DOHH2 (cell line): Measurements from ENCODE around the gene TRAPPC5.

Experiments used
- H3F3A ChIP-seq: fragments of 200-600 bp; sonication (generic), shearing (Covaris generic); 2 replicates; pipeline ENCODE4 v1.6.0; 2016; ENCODE audit warnings: antibody characterized with exemption, mild to moderate bottlenecking; ENCODE audit not compliant: control insufficient read depth, insufficient read depth
- H3K27ac ChIP-seq: fragments of 200-600 bp; sonication (generic); 2 replicates; pipeline ENCODE4 v1.5.1; 2014; ENCODE audit warnings: low read depth, mild to moderate bottlenecking, low read length, moderate library complexity
- H3K27me3 ChIP-seq: fragments of 200-600 bp; sonication (generic); 2 replicates; pipeline ENCODE4 v1.6.1; 2014; ENCODE audit warnings: mild to moderate bottlenecking, low read length, mixed read lengths; ENCODE audit not compliant: control insufficient read depth
- H3K36me3 ChIP-seq: fragments of 200-600 bp; sonication (generic); 2 replicates; pipeline ENCODE4 v1.6.1; 2014; ENCODE audit warnings: mild to moderate bottlenecking, low read length, moderate library complexity, mixed read lengths; ENCODE audit not compliant: control insufficient read depth
- H3K4me1 ChIP-seq: fragments of 200-600 bp; sonication (generic); 2 replicates; pipeline ENCODE4 v1.6.1; 2014; ENCODE audit warnings: mild to moderate bottlenecking, low read length, mixed read lengths; ENCODE audit not compliant: control insufficient read depth
- H3K4me2 ChIP-seq: fragments of 200-600 bp; sonication (generic); 2 replicates; pipeline ENCODE4 v1.6.0; 2014; ENCODE audit warnings: mild to moderate bottlenecking, low read length, moderate library complexity
- H3K4me3 ChIP-seq: fragments of 200-600 bp; sonication (generic); 2 replicates; pipeline ENCODE4 v1.5.1; 2014; ENCODE audit warnings: mild to moderate bottlenecking, low read length, mixed read lengths
- H3K79me2 ChIP-seq: fragments of 200-600 bp; sonication (generic); 2 replicates; pipeline ENCODE4 v1.6.1; 2014; ENCODE audit warnings: mild to moderate bottlenecking, low read length, mixed read lengths; ENCODE audit not compliant: control insufficient read depth
- H3K9me2 ChIP-seq: fragments of 200-600 bp; sonication (generic); replicated peaks from 2 replicates; pipeline ENCODE4 v1.6.1; 2014; ENCODE audit warnings: mild to moderate bottlenecking, low read length, mixed read lengths; ENCODE audit not compliant: control insufficient read depth
- H3K9me3 ChIP-seq: fragments of 200-600 bp; sonication (generic); 2 replicates; pipeline ENCODE4 v1.6.1; 2014; ENCODE audit warnings: antibody characterized with exemption, low read length, mixed read lengths; ENCODE audit not compliant: control insufficient read depth, insufficient read depth
- H4K20me1 ChIP-seq: fragments of 200-600 bp; sonication (generic); 2 replicates; pipeline ENCODE4 v1.6.0; 2014; ENCODE audit warnings: low read depth, mild to moderate bottlenecking, antibody characterized with exemption, low read length, moderate library complexity; ENCODE audit not compliant: control insufficient read depth, insufficient read depth
- EZH2phosphoT487 ChIP-seq: fragments of 200-600 bp; sonication (generic); IDR thresholded peaks from 2 replicates; pipeline ENCODE4 v1.6.1; 2017; ENCODE audit warnings: borderline replicate concordance, mild to moderate bottlenecking, antibody characterized with exemption, low read length, moderate library complexity, mixed read lengths
- TF ChIP-seq, protein P1 (sequence below): fragments of 200-600 bp; sonication (generic); IDR thresholded peaks from one replicate; pipeline ENCODE4 v1.5.1; 2014; ENCODE audit warnings: antibody characterized with exemption, mild to moderate bottlenecking, low read depth, low read length; ENCODE audit not compliant: poor library complexity, severe bottlenecking

The TRAPPC5 gene

DNA sequence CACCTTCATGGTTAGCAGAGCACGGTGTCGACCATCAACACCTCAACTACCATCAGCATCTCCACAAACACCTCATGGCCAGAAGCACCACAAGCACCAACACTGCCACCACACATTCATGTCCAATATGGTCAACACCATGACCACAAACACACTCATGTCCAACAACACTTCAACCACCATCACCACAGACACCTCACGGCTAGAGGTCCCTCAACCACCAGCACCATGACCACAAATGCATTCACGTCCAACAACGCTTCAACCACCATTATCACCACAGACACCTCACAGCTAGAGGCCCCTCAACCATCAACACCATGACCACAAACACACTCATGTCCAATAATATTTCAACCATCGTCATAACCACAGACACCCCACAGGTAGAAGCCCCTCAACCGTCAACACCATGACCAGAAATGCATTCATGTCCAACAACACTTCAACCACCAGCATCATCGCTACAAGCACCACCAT is 10.2 kb downstream of the TRAPPC5 start:
- Histone ChIP-seq H3K9me2 (no peaks in the 10 kb centered on the region), H3K4me1 (no peaks in the 10 kb centered on the region; the same call in 1 of the 2 replicates), H3K4me3 (no peak overlapping the region), H3K27ac (no peak overlapping the region), H3F3A (no peaks in the 10 kb centered on the region), H3K79me2 (no peaks in the 10 kb centered on the region), H3K9me3 (no peaks in the 10 kb centered on the region), H3K4me2 (no peak overlapping the region), H3K27me3 (peaks cover 12% of the 10 kb centered on the region), H3K36me3 (no peaks in the 10 kb centered on the region), H4K20me1 (no peaks in the 10 kb centered on the region)
- TF ChIP-seq, protein P1, sequence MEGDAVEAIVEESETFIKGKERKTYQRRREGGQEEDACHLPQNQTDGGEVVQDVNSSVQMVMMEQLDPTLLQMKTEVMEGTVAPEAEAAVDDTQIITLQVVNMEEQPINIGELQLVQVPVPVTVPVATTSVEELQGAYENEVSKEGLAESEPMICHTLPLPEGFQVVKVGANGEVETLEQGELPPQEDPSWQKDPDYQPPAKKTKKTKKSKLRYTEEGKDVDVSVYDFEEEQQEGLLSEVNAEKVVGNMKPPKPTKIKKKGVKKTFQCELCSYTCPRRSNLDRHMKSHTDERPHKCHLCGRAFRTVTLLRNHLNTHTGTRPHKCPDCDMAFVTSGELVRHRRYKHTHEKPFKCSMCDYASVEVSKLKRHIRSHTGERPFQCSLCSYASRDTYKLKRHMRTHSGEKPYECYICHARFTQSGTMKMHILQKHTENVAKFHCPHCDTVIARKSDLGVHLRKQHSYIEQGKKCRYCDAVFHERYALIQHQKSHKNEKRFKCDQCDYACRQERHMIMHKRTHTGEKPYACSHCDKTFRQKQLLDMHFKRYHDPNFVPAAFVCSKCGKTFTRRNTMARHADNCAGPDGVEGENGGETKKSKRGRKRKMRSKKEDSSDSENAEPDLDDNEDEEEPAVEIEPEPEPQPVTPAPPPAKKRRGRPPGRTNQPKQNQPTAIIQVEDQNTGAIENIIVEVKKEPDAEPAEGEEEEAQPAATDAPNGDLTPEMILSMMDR = no peak
- TF ChIP-seq EZH2phosphoT487 = no peak

DNA sequence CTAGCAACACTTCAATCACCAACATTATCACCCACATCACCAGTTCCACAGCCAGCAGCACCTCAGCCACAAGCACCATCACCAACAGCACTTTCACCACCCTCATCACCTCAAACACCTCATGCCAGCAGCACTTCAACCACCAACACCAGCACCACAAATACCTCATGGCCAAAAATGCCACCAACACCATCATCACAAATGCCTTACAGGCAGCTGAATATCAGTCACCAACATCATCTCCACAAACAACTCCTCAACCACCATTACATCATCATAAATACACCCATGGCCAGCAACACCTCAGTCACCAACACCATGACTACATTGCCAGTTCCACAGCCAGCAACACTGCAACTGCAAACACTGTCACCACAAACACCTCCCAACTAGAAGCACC is 10.9 kb downstream of the TRAPPC5 start:
- Histone ChIP-seq H3K36me3 (no peaks in the 10 kb centered on the region), H4K20me1 (no peaks in the 10 kb centered on the region), H3K27ac (no peak overlapping the region), H3K9me2 (no peaks in the 10 kb centered on the region), H3K79me2 (no peaks in the 10 kb centered on the region), H3K4me1 (no peaks in the 10 kb centered on the region; the same call in 1 of the 2 replicates), H3K4me3 (no peak overlapping the region), H3K4me2 (no peak overlapping the region), H3K27me3 (peaks cover 13% of the 10 kb centered on the region), H3F3A (no peaks in the 10 kb centered on the region), H3K9me3 (no peaks in the 10 kb centered on the region)
- TF ChIP-seq, protein P1 = no peak

DNA sequence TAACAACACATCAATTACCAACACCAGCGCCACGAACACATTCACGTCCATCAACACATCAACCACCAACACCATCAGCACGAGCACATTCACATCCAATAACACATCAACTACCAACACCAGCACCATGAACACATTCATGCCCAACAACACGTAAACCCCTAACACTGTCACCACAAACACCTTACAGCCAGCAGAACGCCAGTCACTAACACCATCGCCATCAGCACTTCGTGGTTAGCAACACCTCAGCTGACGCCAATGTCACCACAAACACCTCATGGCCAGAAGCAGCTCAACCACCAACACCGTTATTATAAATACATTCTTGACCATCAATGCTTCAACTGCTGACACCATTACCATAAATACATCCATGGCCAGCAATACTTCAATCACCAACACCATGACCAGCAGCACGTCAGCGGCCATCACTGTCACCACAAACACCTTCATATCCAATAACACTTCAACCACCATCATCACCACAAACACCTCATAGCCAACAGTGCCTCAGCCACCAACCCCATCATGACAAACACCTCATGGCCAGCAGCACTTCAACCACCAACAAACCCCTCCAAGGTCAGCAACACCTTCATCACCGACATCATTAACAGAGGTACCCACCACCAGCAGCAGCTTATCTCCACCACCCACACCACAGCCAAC is 11.9 kb downstream of the TRAPPC5 start:
- no peaks in the 10 kb centered on the region for H3K79me2 ChIP-seq
- H3K4me1 ChIP-seq = no peaks in the 10 kb centered on the region; the same call in 1 of the 2 replicates
- no peak overlapping the region for H3K27ac ChIP-seq
- H3K9me3 ChIP-seq = no peaks in the 10 kb centered on the region
- no peaks in the 10 kb centered on the region for H3K9me2 ChIP-seq
- H3K27me3 ChIP-seq = peaks cover 24% of the 10 kb centered on the region
- H3K4me2 ChIP-seq = no peak overlapping the region
- TF ChIP-seq, protein P1 = no peak
- TF ChIP-seq EZH2phosphoT487 = no peak
- H3F3A ChIP-seq = no peaks in the 10 kb centered on the region
- H3K4me3 ChIP-seq = no peak overlapping the region
- no peaks in the 10 kb centered on the region for H4K20me1 ChIP-seq
- H3K36me3 ChIP-seq = no peaks in the 10 kb centered on the region

DNA sequence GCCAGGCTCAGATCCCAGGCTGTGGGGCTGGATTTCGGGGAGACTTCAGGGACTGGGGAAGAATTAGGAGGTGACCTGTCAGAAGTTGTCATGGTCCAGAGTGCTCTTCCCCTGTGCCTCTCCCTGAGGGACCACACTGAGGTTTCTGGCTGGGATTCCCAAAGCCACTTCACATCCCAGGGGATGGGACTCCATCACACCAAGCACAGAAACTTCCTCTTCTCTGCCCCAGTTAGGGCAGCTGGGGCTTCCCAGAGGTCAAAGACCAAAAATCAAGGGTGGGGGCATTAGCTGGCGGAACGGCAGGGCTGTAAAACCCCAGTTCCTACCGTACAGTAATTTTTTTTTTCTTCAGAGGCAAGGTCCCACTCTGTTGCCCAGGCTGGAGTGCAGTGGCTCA is 13.9 kb downstream of the TRAPPC5 start:
- Histone ChIP-seq H3K4me3 (no peak overlapping the region), H3K79me2 (no peaks in the 10 kb centered on the region), H3F3A (no peaks in the 10 kb centered on the region), H3K4me2 (no peak overlapping the region), H3K9me3 (no peaks in the 10 kb centered on the region), H3K36me3 (no peaks in the 10 kb centered on the region), H4K20me1 (no peaks in the 10 kb centered on the region), H3K4me1 (peaks cover 4% of the 10 kb centered on the region), H3K9me2 (no peaks in the 10 kb centered on the region), H3K27ac (no peak overlapping the region), H3K27me3 (peaks cover 43% of the 10 kb centered on the region)
- TF ChIP-seq EZH2phosphoT487 = no peak
- TF ChIP-seq, protein P1 = no peak
